Muscle of back (tissue), 13 donors: Measurements from ENCODE around the gene HLA-E. TPM values are rescaled to one million over a fixed set of nuclear protein-coding genes. Genes with fewer than 3 reads are reported as not detected.
A peak's percentile ranks its signal among the peaks of the same experiment; 100 is the strongest.

Experiments
- DNase-seq, 3 donors: peaks; one replicate each; pipeline versions ENCODE4 v3.0.0 to v3.0.0-alpha.2; 2013
- long read RNA-seq, 9 donors: transcript quantifications; one replicate each; lab custom pipeline, GENCODE V29; 2026
- polyA plus RNA-seq, 10 donors: library from polyadenylated mRNA; unstranded; fragments of 120-200 nt; gene quantifications; one replicate each; pipeline ENCODE4 v1.2.1, GENCODE V29; 2013; ENCODE audit not compliant: insufficient read length in 10 of 10

HLA-E gene
- polyA plus RNA-seq = 100 to 1,000 TPM in 1 of 10 donors, 10 to 100 TPM in 9; 61.7 to 117 (median 76.9) TPM
- long read RNA-seq, donor 1, transcript HLA-E-201 (8 exons, 2,601 nt) = major isoform, 12 of 12 reads
- long read RNA-seq, donor 1, partial matches to known transcripts = 0 of 12 reads
- long read RNA-seq, donor 1, other reads (novel, unspliced or antisense) = 0 of 12 reads
- long read RNA-seq, donor 2, transcript HLA-E-201 (8 exons, 2,601 nt) = major isoform, 14 of 15 reads
- long read RNA-seq, donor 2, partial matches to known transcripts = 0 of 15 reads
- long read RNA-seq, donor 2, other reads (novel, unspliced or antisense) = 0 of 15 reads
- long read RNA-seq, donor 3 = 0 reads
- long read RNA-seq, donor 4, transcript HLA-E-201 (8 exons, 2,601 nt) = major isoform, 10 of 10 reads
- long read RNA-seq, donor 4, partial matches to known transcripts = 0 of 10 reads
- long read RNA-seq, donor 4, other reads (novel, unspliced or antisense) = 0 of 10 reads
- long read RNA-seq, donor 5, transcript HLA-E-201 (8 exons, 2,601 nt) = major isoform, 43 of 78 reads
- long read RNA-seq, donor 5, partial matches to known transcripts = 24 of 78 reads
- long read RNA-seq, donor 5, other reads (novel, unspliced or antisense) = 10 of 78 reads
- long read RNA-seq, donor 6, transcript HLA-E-201 (8 exons, 2,601 nt) = major isoform, 19 of 29 reads
- long read RNA-seq, donor 6, partial matches to known transcripts = 10 of 29 reads
- long read RNA-seq, donor 6, other reads (novel, unspliced or antisense) = 0 of 29 reads
- long read RNA-seq, donor 7, transcript HLA-E-201 (8 exons, 2,601 nt) = major isoform, 19 of 20 reads
- long read RNA-seq, donor 7, partial matches to known transcripts = 0 of 20 reads
- long read RNA-seq, donor 7, other reads (novel, unspliced or antisense) = 0 of 20 reads
- long read RNA-seq, donor 8, transcript HLA-E-201 (8 exons, 2,601 nt) = major isoform, 9 of 9 reads
- long read RNA-seq, donor 8, partial matches to known transcripts = 0 of 9 reads
- long read RNA-seq, donor 8, other reads (novel, unspliced or antisense) = 0 of 9 reads
- long read RNA-seq, donor 9, transcript HLA-E-201 (8 exons, 2,601 nt) = major isoform, 5 of 5 reads
- long read RNA-seq, donor 9, partial matches to known transcripts = 0 of 5 reads
- long read RNA-seq, donor 9, other reads (novel, unspliced or antisense) = 0 of 5 reads

- peak; percentile 99 for DNase-seq
Observed at GRCh38 chr6:30489081-30490025, at the start of gene HLA-E. TSS of gene HLA-E (plus strand) at chr6:30489509. CDS start at chr6:30489532, 23 bp downstream.

GRCh38 chr6:30441171-30441570 lies 48.1 kb upstream of the HLA-E start:
- no peak for DNase-seq

DNA sequence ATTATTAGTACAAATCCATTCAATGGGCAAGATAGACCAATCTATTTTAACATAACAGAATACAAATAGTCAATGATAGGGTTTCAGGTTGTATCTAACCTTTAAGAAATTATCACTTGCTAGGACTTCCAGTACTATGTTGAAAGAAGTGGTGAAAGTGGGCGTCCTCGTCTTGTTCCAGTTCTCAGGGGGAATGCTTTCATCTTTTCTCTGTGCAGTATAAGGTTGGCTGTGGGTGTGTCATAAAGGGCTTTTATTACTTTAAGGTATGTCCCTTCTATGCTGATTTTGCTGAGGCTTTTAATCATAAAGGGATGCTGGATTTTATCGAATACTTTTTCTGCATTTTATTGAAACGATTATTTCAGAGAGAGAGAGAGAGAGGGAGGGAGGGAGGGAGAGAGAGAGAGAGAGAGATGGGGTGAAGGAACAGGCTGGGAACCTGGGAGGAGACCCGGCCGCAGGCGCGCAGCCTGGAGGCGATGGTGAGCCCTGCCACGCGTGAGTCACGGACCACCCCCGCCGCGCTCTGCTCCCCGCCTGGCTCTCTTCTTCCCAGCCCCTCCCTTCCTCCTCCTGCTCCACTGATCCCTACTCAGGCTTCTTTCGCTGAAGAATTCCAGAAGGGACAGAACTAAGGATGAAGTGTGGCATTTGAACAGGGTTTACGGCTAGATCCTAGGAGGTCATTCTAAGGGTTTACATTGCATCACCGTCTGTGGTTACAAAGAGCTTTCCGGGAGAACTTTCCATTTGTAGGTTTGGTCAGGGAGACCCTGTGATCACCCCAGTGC lies 45.5 kb upstream of the HLA-E start:
- DNase-seq = no peak

GRCh38 chr6:30444451-30444742 lies 44.9 kb upstream of the HLA-E start:
- no peak for DNase-seq

DNA sequence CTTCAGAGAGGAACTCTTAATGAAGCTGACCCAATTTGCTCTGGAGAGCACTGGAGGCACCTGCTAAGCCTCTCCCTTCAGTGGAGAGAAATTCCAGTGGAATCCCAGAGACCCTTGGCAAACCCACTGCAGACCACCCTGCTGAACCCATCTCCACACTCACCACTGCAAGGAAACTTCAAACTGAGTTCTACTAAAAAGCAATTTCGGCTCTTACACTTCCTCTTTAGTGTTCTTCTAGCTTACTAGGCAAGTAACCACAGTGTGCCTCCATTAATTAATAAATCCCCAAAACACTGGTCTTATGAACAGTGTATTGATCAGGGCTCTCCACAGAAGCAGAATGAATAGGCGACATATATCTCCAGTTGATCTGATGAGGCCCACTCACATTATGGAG lies 43.0 kb upstream of the HLA-E start:
- no peak for DNase-seq

GRCh38 chr6:30447237-30447636 lies 42.1 kb upstream of the HLA-E start:
- DNase-seq = no peak

- DNase-seq = no peak
Observed at GRCh38 chr6:30450548-30450908, 38.8 kb upstream of the HLA-E start.

DNA sequence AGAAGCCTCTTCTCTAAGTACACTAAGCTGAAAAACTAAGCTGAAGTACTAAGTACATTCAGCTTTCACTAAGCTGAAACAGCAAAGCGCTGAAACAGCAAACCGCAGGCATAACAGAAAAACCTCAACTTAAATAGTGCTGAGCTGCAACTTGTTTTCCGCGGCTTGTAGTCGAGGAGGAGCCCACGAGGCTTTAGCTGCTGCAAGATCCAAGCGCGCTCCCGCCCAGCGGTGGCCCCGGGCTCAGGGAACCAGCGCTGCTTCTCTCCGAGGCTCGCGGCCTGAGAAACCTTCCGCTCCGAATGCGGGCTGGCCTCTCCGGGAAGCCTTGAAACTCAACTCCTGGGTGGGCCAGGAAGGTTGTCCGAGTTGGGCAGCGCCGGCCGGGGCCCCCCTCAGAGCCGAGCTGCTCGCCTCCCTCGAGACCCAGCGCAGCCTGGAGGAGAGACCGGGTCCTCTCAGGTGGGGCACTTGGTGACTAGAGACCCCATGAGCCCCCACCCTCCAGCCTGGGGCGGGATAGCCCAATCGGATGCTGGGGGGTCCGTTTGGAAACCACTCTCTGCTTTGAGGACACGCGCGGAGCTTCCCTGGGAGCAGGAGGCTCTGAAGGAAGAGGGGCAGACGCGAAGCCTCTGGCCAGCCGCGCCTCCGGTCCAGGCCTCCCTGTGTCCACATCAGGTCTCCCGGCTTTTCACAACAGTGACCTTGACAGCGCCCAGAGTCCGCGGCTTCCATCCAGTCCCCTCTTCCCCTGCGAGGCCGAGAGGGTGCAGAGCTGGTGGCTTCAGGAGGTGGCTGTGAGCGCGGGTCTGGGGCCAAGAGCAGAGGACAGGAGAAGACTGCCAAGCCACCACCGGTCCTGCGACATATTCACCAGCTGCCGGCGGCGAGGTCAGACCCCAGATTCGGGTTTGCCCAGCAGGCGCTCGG lies 38.1 kb upstream of the HLA-E start:
- DNase-seq = peak; percentile 41 to 70 (median 59)

DNA sequence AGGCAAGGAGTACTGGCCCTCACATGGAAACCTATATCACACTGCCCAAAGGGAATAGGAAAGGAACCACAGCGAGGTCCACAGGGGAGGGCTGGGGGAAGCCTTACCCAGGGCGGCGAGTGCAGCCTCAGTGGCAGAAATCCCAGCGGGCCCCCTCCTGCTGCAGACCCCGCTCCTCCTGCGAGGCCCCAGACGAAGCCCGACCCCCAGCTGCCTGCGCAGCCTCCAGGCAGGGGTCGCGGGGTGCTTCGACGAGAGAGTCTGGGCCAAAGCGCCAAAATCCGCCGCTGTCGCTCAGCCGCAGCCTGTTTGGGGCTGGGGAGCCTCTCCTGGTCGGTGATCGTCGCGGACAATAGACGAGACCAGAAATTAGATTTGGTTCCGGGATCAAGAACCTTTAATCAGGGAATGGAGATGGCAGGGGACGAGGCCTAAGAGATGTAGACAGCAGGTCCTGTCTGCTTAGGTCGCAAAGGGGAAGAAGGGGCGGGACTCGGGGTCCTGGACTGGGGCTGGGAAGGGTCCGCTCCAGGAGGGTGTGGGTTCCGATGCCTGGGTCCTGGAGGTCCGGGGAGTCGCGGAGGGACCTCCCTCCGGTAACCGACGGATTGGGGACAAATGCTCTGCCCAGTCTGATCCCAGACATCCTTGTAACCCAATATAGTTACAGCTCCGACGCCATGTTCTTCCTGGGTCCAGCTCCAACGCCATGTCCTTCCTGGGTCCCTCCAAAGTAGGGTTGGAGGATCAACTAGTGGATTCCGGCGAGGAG lies 36.4 kb upstream of the HLA-E start:
- no peak for DNase-seq

DNA sequence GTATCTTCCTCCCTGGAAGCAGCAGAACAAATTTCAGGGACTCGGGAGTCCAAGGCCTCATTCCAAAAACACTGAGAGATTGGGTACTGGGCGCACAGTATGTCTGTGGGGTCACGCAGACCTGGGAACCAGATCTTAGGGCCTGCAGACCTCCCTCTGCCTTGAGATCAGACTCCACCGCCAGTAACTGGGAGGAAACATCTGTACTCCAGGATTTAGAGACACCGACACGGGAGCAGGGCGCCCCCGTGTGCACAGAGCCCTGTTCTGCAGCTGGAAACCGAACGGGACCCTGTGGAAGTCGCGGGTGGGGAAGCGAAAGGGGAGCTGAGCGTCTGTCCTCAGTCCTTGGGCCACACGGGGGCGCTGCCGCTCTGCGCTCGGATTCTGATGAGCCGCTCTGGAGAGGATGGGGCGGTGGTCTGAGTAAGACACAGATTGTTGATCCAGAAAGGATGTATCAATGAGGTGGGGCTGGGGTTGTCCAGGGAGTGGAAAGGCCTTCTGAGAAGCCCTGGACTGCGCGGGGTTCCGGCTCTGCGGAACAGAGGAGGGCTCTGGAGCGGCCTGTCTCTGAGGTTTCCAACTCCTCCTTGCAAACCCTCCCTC lies 35.7 kb upstream of the HLA-E start:
- peak; percentile 60 to 90 (median 77) for DNase-seq

DNA sequence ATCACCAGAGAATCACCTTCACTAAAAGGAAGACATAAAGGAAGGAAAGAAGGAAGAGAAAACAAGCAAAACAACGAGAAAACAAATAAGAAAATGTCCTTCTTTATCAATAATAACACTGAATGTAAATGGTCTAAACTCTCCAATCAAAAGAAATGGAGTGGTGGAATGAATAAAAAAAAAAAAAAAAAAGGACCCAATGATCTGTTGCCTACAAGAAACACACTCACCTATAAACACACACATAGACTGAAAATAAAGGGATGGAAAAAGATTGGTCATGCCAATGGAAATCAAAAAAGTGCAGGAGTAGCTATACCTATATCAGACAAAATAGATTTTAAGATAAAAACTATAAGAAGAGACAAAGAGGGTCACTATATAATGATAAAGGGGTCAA lies 30.2 kb upstream of the HLA-E start:
- no peak for DNase-seq

DNA sequence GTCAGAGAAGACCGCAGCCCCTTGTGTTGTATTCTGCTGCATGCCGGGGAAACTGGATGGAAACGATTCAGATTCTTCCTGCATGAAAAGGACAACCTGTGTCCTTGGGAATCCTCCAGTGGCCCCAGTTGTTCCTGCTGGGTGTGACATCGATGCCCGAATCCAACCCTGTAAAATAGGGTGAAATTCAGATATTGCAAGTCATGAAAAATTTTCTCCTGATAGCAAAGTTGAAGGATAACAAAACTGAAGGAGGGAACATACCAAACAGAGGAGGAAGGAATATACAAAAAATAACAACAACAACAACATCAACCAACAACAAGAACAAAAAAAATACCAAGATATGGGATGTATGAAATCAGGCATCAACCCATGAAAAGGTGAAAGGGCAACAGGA lies 28.3 kb upstream of the HLA-E start:
- no peak for DNase-seq

DNA sequence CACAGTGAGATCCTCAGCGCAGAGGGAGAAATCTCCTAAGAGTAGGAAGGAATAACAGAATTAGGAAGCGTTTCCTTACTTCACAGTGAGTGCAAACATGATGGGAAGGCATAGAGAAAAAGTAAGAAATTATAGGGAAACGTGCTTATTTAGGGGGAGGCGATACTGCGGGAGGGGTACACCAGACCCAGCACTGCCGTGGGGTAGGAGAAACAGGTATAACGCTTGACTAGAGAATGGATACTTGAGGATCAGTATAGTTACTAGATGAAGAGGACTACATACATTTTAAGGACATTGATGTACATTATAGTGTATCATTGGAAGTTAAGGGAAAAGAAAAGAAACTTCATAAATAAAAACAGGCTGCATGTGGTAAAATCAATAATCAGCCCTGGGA lies 26.8 kb upstream of the HLA-E start:
- DNase-seq = no peak

GRCh38 chr6:30463242-30463641 lies 26.1 kb upstream of the HLA-E start:
- DNase-seq = no peak

DNA sequence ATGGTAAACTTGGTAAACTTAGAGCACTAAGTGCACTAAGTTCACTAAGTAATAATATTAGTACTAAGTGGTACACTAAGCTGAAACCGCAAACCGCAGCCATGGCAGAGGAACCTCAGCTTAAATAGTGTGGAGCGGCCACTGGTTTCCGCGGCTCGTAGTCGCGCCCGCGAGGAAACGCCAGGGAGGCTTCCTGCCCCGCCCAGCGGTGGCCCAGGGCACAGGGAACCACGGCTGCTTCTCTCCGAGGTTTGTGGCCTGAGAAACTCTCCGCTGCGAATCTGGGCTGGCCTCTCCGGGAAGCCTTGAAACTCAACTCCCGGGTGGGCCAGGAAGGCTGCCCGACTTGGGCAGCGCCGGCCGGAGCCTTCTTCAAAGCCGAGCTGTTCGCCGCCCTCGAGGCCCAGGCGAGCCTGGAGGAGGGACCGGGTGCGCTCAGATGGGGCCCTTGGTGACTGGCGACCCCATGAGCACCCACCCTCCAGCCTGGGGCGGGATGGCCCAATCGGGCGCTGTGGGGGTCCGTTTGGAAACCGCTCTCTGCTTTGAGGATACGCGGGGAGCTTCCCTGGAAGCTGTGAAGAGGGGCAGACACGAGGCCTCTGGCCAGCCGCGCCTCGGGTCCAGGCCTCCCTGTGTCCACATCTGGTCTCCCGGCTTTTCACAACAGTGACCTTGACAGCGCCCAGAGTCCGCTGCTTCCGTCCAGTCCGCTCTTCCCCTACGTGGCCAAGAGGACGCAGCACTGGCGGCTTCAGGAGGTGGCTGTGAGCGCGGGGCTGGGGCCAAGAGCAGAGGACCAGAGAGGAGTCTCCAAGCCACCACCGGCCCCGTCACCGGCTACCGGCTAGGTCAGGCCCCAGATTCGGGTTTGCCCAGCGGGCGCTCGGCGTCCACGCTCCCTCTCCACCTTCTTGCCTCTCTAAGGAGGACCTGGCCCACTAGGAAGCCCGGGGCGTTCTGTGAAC lies 25.4 kb upstream of the HLA-E start:
- DNase-seq = peak in 2 of 3 donors; percentile 27 to 38

DNA sequence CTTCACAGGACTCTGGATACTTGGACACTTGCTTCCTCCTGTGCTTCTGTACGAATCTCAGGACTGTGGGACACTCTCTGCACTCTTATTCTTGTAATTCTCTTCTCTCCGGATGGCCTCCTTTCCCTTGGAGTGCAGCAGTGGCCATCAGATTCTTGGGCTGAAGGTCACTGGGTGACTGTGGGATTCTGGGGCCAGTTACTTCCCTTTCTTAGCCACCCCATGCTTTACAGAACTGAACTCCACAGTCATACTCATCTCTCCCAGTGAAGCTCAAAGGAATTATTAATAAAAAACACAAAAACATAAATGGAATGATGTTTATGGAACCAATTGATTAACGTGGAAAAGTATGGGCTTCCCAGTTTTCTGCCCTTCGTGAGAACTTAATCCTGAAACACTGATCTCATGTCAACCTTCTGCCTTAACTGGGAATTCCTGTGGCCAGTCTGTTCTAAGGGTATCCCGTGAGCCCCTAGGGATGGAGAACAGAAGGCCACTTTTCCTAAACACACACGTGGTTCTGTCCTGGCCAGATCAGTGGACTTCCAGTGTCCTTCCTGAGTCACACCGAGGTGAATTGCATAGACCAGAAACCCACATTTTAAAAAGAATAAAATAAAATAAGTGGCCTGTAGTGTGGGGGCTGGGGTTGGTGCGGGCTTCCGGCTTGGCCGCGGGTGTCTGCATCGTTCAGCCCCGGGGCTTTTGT lies 23.6 kb upstream of the HLA-E start:
- DNase-seq = no peak
